ENCODE measurements around the gene MORC3.

DNA sequence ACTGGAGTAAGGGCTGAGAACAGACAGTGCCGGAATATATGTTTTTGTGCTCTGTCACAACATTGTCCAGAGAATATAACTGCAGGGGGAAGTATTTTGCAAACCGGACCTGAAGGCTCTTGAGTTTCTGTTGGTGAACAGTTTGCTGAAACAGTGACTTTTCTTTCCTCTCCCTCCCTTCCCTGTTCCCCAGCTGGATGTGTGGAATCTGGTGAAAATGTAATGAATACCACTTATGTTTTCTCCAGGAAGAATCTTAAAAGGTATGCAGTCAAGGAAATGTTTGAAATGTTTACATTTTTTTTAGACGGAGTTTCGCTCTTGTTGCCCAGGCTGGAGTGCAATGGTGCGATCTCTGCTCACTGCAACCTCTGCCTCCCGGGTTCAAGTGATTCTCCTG lies 88.6 kb downstream of the MORC3 start:
- TF ChIP-seq, protein P1, sequence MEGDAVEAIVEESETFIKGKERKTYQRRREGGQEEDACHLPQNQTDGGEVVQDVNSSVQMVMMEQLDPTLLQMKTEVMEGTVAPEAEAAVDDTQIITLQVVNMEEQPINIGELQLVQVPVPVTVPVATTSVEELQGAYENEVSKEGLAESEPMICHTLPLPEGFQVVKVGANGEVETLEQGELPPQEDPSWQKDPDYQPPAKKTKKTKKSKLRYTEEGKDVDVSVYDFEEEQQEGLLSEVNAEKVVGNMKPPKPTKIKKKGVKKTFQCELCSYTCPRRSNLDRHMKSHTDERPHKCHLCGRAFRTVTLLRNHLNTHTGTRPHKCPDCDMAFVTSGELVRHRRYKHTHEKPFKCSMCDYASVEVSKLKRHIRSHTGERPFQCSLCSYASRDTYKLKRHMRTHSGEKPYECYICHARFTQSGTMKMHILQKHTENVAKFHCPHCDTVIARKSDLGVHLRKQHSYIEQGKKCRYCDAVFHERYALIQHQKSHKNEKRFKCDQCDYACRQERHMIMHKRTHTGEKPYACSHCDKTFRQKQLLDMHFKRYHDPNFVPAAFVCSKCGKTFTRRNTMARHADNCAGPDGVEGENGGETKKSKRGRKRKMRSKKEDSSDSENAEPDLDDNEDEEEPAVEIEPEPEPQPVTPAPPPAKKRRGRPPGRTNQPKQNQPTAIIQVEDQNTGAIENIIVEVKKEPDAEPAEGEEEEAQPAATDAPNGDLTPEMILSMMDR (optimal IDR thresholded peaks at IDR 0.05 in 1 of 3, IDR thresholded peaks at IDR 0.05 in 1 of 3, conservative IDR thresholded peaks at IDR 0.05 in 1 of 3; ENCODE audit: extremely low read depth in 1 of 3, insufficient read depth in 2 of 3, low read length in 3 of 3), result no peak
- no peak for TF ChIP-seq EZH2 (IDR thresholded peaks at IDR 0.05; ENCODE audit: low read length)

Measured in keratinocyte (primary cell).